Erythroblast (primary cell): ENCODE measurements around the gene EIF4ENIF1.
A peak's percentile ranks its signal among the peaks of the same experiment; 100 is the strongest.
"Not testable (repeated sequence)": the region's sequence is repeated elsewhere in the genome, so short reads cannot be mapped to it uniquely, and the experiment has no call there.

Source experiments
- DNase-seq, 2 experiments: peaks; one replicate each; lab custom pipeline; 2025; lab: John Stamatoyannopoulos, UW
- GATA1 ChIP-seq: IDR thresholded peaks from 2 replicates; pipeline ENCODE4 v1.6.1; 2011; ENCODE audit warnings: low read depth, mild to moderate bottlenecking, control low read depth, low read length, moderate library complexity
- POLR2A ChIP-seq: IDR thresholded peaks from 2 replicates; pipeline ENCODE4 v1.6.1; 2011; ENCODE audit warnings: mild to moderate bottlenecking, low read length

Gene EIF4ENIF1, protein sequence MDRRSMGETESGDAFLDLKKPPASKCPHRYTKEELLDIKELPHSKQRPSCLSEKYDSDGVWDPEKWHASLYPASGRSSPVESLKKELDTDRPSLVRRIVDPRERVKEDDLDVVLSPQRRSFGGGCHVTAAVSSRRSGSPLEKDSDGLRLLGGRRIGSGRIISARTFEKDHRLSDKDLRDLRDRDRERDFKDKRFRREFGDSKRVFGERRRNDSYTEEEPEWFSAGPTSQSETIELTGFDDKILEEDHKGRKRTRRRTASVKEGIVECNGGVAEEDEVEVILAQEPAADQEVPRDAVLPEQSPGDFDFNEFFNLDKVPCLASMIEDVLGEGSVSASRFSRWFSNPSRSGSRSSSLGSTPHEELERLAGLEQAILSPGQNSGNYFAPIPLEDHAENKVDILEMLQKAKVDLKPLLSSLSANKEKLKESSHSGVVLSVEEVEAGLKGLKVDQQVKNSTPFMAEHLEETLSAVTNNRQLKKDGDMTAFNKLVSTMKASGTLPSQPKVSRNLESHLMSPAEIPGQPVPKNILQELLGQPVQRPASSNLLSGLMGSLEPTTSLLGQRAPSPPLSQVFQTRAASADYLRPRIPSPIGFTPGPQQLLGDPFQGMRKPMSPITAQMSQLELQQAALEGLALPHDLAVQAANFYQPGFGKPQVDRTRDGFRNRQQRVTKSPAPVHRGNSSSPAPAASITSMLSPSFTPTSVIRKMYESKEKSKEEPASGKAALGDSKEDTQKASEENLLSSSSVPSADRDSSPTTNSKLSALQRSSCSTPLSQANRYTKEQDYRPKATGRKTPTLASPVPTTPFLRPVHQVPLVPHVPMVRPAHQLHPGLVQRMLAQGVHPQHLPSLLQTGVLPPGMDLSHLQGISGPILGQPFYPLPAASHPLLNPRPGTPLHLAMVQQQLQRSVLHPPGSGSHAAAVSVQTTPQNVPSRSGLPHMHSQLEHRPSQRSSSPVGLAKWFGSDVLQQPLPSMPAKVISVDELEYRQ

DNA sequence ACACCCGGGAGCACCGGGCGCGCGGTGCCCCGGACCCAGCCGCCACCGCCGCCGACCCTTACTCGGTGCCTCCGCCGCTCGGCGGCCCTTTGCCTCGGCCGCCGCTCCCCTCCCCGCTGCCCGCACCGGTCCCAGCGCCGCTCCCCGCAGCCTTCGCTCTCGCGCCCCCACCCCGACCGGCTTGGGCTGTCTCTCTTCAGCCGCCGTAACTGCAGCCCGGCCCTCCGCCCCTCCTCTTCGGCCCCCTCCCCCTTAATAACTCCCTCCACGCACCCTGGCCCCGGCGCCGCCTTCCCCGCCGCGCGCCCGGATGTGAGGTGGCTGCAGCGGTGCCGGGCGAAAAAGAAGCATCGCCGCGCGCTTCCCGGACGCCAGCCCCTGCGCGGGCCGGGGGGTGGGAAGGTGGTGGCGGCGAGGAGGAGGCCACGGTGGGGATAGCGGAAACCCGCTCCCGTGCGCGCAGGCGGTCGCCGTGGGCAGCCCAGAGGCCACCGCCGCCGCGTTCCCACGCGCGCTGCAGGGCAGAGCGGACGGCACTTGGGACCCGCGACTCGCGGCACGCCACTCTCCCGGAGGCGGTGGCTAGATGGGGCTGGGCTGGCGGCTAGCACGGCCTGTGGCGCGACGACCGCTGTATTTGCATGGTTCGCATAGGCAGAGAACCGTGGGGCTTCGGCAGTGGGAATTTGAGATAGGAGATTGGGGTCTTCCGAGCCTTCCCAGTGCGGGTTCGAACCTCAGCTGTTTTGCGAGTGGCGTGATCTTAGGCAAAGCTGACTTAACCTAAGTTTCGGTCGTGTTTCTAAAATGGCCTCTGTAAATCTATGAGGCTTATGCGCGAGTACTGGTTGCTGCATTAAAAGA, at the start of gene EIF4ENIF1:
TSS of gene EIF4ENIF1 (minus strand) at position 211 of the 864 bp plus-strand sequence. CDS start 1,124 bp downstream, outside the sequence.
- peak; percentile 89 for DNase-seq
- peak; percentile 80 for TF ChIP-seq POLR2A
- no peak for TF ChIP-seq GATA1

DNA sequence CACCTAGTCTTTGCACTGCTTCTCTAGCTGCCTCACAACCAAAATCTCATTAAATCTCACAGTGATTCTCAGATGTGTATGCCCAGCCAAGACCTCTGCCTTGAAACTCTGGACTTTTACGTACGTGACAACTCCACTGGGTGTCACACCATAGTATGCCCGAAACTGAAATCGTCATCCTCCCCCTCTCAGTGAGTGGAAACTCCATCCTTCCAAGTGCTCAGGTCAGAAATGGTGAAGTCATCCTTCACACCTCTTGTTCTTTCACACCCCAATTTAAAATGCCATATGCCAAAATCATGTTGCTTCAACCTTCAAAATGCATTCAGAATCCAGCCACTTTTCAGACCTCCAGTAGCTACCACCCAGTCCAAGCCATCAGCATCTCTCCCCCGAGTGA, 49.2 kb upstream of the EIF4ENIF1 start:
- no peak for DNase-seq
- TF ChIP-seq POLR2A (no peak), GATA1 (no peak)

DNA sequence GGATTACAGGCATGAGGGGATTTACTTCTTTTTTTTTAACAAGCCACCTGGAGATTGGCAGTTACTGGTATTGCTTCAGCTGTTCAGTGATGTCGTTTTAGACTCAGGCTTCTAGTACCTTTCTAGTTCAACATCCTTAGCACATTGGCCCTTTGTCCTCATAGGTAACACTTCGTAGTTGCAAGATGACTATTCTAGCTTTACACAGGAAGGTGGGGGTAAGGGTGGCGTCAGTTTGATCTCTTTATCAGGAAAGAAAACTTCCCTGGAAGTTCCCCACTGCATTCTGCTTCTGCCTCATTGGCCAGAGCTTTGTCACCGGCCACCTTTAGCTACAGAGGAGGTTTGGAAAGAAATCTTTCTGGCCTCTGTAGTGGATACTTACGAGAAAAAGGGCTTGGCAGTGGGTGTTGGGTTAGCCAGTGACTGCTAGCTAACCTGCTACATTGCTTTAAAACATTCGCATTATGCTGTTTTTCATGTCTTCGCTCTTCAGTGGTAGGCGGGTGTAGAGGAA, 47.4 kb upstream of the EIF4ENIF1 start:
- DNase-seq: no peak
- TF ChIP-seq GATA1: no peak
- TF ChIP-seq POLR2A: no peak

DNA sequence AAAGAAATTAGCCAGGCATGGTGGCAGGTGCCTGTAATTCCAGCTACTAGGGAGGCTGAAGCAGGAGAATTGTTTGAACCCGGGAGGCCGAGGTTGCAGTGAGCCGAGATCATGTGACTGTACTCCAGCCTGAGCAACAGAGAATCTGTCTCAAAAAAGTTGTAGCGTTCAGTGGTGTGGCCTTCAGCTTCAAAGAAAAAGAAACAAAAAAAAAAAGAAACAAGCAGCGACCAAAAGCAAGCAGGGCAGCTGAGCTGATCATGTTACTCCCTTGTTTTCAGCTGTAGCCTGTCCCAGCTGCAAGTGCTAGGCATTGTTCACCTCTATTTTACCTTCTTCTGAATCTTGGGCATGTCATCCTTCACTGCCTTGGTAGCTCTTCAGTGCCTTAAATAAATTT, 43.7 kb upstream of the EIF4ENIF1 start:
- TF ChIP-seq GATA1 (no peak), POLR2A (no peak)
- no peak for DNase-seq

DNA sequence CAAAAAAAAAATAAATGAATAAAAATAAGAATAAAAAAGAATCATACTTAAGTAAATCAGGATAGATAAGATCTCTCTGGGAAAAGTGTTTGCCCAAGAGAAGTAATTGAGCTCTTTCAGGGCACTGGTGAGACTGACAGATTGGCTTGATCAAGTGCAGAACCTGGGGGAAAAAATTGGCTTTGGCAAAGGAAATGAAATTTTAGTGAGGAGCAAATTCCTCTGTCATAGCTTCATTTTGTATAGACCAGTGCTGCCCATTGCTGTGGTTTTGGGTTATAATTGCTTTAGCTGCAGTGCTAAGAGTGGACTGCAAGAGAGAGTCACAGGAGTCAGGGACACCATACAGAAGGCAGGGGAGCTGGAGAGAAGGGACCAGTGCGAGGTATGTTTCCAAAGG, 42.4 kb upstream of the EIF4ENIF1 start:
- DNase-seq: no peak
- TF ChIP-seq GATA1 (no peak), POLR2A (no peak)

DNA sequence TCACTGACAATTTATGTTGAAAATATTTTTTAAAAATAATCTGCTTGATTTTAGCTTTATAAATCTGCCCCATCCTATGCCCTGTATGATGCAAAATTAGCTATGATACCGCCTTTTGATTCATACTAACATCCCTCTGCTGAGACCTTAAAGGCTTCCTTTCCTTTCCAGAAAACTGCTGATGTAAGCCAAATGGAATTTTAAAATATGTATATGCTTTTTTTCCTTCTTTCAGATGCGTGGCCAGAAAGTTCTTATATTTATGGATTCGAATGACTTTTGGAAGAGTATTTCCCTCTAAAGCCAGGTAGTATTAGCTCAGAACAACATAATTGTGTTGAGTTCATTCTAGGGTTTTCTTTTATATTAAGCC, 41.2 kb upstream of the EIF4ENIF1 start:
- TF ChIP-seq GATA1 (no peak), POLR2A (no peak)
- DNase-seq: no peak

DNA sequence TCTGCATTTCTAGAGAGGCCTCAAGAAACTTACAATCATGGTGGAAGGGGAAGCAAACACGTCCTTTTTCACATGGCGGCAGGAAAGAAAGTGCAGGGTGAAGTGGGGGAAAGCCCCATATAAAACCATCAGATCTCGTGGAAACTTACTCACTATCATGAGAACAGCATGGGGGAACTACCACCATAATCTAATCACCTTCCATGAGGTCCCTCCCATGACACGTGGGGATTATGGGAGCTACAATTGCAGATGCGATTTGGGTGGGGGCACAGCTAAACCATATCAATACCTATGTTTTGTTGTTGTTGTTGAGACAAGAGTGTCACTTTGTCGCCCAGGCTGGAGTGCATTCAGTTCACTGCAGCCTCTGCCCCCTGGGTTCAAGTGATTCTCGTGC, 36.6 kb upstream of the EIF4ENIF1 start:
- TF ChIP-seq POLR2A: no peak
- TF ChIP-seq GATA1: no peak
- no peak for DNase-seq

DNA sequence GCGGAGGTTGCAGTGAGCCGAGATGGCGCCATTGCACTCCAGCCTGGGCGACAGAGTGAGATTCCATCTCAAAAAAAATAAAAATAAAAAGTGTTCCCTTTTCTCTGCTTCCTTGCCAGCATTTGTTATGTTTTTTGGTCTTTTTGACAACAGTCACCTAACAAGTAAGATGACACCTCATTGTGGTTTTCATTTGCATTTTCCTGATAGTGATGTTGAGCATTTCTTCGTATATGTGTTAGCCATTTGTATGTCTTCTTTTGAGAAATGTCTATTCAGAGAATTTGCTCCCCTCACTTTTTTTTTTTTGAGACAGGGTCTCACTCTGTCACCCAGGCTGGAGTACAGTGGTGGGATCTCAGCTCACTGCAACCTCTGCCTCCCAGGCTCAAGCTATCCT, 34.5 kb upstream of the EIF4ENIF1 start:
- DNase-seq: not testable (repeated sequence)

DNA sequence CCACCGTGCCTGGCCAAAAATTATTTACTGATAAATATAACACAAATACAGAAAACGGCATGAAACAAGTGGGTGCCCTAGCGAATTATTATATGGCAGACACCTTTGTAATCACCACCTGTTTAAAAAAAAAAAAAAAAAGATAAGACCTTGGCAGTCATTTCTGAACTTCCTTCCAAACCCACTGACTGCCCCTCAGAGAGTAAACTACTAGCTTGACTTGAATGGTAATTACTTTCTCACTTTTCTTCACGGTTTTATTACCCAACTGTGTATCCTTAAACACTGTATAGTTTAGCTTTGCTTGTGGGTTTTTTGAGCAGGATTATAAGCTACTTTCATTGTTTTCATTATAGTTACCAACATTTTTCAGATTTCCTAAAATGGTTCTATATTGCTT, 30.4 kb upstream of the EIF4ENIF1 start:
- TF ChIP-seq POLR2A: no peak
- no peak for TF ChIP-seq GATA1

DNA sequence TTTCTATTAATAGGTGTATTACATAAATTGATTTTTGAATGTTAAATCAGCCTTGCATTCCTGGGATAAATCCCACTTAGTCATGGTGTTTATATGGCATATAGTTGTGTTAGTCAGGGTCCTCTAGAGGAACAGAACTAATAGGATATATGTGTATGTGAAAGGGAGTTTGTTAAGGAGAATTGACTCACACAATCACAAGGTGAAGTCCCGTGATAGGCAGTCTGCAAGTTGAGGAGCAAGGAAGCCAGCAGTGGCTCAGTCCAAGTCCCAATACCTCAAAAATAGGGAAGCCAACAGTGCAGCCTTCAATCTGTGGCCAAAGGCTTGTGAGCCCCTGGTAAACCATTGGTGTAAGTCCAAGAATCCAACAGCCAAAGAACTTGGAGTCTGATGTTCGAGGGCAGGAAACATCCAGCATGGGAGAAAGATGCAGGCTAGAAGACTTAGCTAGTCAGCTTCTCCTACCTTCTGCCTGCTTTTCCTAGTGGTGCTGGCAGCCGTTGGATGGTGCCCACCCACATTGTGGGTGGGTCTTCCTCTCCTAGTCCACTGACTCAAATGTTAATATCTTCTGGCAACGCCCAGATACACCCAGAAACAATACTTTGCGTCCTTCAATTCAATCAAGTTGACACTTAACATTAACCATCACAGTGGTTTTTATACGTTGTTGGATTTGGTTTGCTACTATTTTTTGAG, 19.6 kb upstream of the EIF4ENIF1 start:
- TF ChIP-seq POLR2A (no peak), GATA1 (no peak)
- no peak for DNase-seq

More for the DNA sequence above, 30.4 kb upstream of the EIF4ENIF1 start:
- no peak for DNase-seq

DNA sequence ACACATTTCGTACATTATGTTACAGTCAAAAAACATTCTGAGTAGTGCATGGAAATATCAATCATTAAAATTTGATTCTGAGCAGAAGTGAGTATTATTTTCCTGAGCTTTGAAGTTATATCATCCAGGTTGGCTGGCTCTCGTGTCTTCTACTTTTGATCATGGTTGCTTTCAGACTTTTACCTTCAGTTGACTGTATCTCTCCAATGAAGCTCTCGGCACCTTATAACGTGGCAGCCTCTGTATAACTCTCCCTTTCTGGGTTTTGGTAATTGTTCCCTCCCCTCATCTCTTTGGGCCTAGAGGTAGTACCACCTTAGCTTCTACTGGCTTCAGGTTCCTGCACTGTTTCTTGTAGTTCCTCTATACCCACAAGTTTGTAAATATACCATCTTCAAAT, 18.9 kb upstream of the EIF4ENIF1 start:
- no peak for DNase-seq
- TF ChIP-seq POLR2A (no peak), GATA1 (no peak)

DNA sequence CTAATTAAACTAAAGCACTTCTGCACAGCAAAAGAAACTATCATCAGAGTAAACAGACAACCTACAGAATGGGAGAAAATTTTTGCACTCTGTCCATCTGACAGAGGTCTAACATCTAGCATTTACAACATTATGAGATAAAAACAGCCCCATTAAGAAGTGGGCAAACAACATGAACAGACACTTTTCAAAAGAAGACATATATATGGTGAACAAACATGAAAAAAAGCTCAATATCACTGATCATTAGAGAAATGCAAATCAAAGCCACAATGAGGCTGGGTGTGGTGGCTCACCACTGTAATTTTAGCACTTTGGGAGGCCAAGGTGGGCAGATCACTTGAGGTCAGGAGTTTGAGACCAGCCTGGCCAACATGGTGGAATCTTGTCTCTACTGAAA, 17.9 kb upstream of the EIF4ENIF1 start:
- DNase-seq: not testable (repeated sequence)

DNA sequence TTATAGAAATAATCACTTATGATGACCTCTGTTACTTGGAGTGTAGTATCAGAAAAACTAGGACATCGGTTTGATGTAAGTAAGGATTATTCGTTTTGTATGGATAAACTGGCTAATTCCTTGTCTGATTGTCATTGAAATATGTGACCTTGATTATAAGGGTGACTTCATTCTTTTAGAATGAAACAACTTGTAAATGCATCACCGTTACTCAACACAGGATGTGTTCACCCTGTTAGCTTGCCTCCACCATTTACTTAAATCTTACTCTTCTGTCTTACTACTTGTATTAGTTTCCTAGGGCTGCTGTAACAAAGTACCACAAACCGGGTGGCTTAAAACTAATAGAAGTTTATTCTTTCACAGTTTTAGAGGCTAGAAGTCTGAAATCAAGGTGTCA, 14.6 kb upstream of the EIF4ENIF1 start:
- TF ChIP-seq GATA1 (no peak), POLR2A (no peak)
- DNase-seq: no peak
